Activated CD4-positive, alpha-beta T cell treated with anti-CD3 and anti-CD28 coated beads, Interleukin-2, amount 50 U/mL, for 48 hours (primary cell): ENCODE measurements around the gene MUSK.

ENCODE experiments used
- DNase-seq, 2 experiments: peaks; one replicate each; pipeline ENCODE4 v3.0.0-alpha.2; 2020

Gene MUSK

GRCh38 chr9:110668570-110669167 is at the start of gene MUSK:
Gene MUSK, plus strand, starts transcription at chr9:110668791. Its CDS starts 114 bp downstream, at chr9:110668905.
- DNase-seq: no peak

GRCh38 chr9:110619831-110620230 is 48.8 kb upstream of the MUSK start:
- no peak for DNase-seq

- no peak for DNase-seq
Measured at GRCh38 chr9:110620726-110621125, 47.9 kb upstream of the MUSK start.

- DNase-seq: no peak
Measured at GRCh38 chr9:110622368-110622767, 46.2 kb upstream of the MUSK start.

- peak in 1 of 2 experiments; percentile 13 for DNase-seq
Measured at GRCh38 chr9:110623462-110624025, 45.0 kb upstream of the MUSK start.

- peak; percentile 13 to 28 for DNase-seq
Measured at GRCh38 chr9:110626101-110626829, 42.3 kb upstream of the MUSK start.

GRCh38 chr9:110635589-110635988 is 33.0 kb upstream of the MUSK start:
- DNase-seq: no peak

- DNase-seq: no peak
Measured at GRCh38 chr9:110638381-110638954, 30.1 kb upstream of the MUSK start.

GRCh38 chr9:110640736-110641135 is 27.9 kb upstream of the MUSK start:
- DNase-seq: no peak

- no peak for DNase-seq
Measured at GRCh38 chr9:110641293-110641692, 27.3 kb upstream of the MUSK start.

GRCh38 chr9:110648696-110649095 is 19.9 kb upstream of the MUSK start:
- no peak for DNase-seq

GRCh38 chr9:110650261-110650660 is 18.3 kb upstream of the MUSK start:
- DNase-seq: no peak

GRCh38 chr9:110650991-110651411 is 17.6 kb upstream of the MUSK start:
- no peak for DNase-seq

GRCh38 chr9:110655754-110656641 is 12.6 kb upstream of the MUSK start:
- DNase-seq: no peak

- no peak for DNase-seq
Measured at GRCh38 chr9:110659891-110660541, 8.6 kb upstream of the MUSK start.

- DNase-seq: no peak
Measured at GRCh38 chr9:110669433-110669832, 842 bp downstream of the MUSK start.

- DNase-seq: no peak
Measured at GRCh38 chr9:110671849-110672248, 3.3 kb downstream of the MUSK start.

- DNase-seq: no peak
Measured at GRCh38 chr9:110672873-110673510, 4.4 kb downstream of the MUSK start.

- no peak for DNase-seq
Measured at GRCh38 chr9:110687497-110687896, 18.9 kb downstream of the MUSK start.

- no peak for DNase-seq
Measured at GRCh38 chr9:110688329-110688728, 19.7 kb downstream of the MUSK start.

GRCh38 chr9:110691002-110691549 is 22.5 kb downstream of the MUSK start:
- no peak for DNase-seq
